ACC112 (cell line): Measurements from ENCODE around the gene FNBP1L.

ENCODE experiments used
- H2AFZ ChIP-seq: fragments of 200-600 bp; sonication (generic); one replicate; pipeline ENCODE4 v1.6.0; 2017; ENCODE audit warnings: antibody characterized with exemption, low read length; ENCODE audit not compliant: unreplicated experiment
- H3K27ac ChIP-seq: fragments of 200-600 bp; sonication (generic); 2 replicates; pipeline ENCODE4 v1.5.1; 2014; ENCODE audit warnings: low read depth, mild to moderate bottlenecking, antibody characterized with exemption, low read length, moderate library complexity
- H3K27me3 ChIP-seq: fragments of 200-600 bp; sonication (generic); 2 replicates; pipeline ENCODE4 v1.6.1; 2014; ENCODE audit warnings: mild to moderate bottlenecking, antibody characterized with exemption, low read length, moderate library complexity, mixed read lengths; ENCODE audit not compliant: insufficient read depth
- H3K36me3 ChIP-seq: fragments of 200-600 bp; sonication (generic); 2 replicates; pipeline ENCODE4 v1.6.1; 2016; ENCODE audit warnings: mild to moderate bottlenecking, antibody characterized with exemption, low read length, moderate library complexity, mixed read lengths; ENCODE audit not compliant: insufficient read depth
- H3K4me1 ChIP-seq: fragments of 200-600 bp; sonication (generic); one replicate; pipeline ENCODE4 v1.6.1; 2016; ENCODE audit warnings: low read length, mixed read lengths; ENCODE audit not compliant: insufficient read depth, unreplicated experiment, control insufficient read depth
- H3K4me3 ChIP-seq: fragments of 200-600 bp; sonication (generic); 2 replicates; pipeline ENCODE4 v1.5.1; 2014; ENCODE audit warnings: mild to moderate bottlenecking, low read depth, low read length
- H3K79me2 ChIP-seq: fragments of 200-600 bp; sonication (generic); one replicate; pipeline ENCODE4 v1.6.0; 2016; ENCODE audit warnings: low read length; ENCODE audit not compliant: control insufficient read depth, unreplicated experiment, insufficient read depth

The FNBP1L gene

DNA sequence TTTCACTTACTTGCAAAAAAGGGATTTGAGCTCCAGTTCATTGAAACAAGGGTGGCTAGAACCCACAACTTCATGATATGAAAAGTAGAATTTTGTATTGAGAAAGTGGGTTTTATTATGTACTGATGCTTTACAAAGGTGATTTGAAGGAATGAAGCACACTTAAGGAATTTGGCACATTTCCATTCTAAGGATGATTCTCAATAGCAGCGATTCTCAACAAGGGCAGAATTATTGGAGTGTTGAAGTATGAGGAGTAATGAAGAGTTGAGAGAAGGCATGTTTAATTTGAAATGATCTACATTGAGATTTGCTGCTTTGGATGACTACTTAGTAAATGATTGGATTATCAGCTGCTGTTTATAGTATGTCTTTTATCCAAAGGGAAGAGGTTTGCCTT lies 54.7 kb downstream of the FNBP1L start:
- Histone ChIP-seq H3K27ac (no peak overlapping the region), H3K4me3 (no peak overlapping the region), H3K27me3 (no peaks in the 10 kb centered on the region), H3K4me1 (no peaks in the 10 kb centered on the region), H3K79me2 (peaks cover 6% of the 10 kb centered on the region), H2AFZ (no peak overlapping the region), H3K36me3 (no peaks in the 10 kb centered on the region)

DNA sequence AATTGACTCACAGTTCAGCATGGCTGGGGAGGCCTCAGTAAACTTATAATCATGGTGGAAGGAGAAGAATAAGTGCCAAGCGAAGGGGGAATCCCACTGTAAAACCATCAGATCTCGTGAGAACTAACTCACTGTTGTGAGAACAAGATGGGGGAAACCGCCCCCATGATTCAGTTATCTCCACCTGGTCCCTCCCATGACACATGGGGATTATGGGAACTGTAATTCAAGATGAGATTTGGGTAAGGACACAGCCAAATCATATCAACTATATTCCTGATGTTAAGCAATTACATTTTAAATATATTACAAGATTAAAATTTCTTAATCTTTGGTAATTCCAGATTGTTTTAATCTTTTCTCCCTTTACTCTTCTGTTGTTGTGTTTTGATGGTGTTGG lies 55.2 kb downstream of the FNBP1L start:
- H3K36me3 ChIP-seq: no peaks in the 10 kb centered on the region
- no peak overlapping the region for H3K4me3 ChIP-seq
- H2AFZ ChIP-seq: no peak overlapping the region
- H3K4me1 ChIP-seq: no peaks in the 10 kb centered on the region
- peaks cover 6% of the 10 kb centered on the region for H3K79me2 ChIP-seq
- H3K27me3 ChIP-seq: no peaks in the 10 kb centered on the region
- no peak overlapping the region for H3K27ac ChIP-seq

DNA sequence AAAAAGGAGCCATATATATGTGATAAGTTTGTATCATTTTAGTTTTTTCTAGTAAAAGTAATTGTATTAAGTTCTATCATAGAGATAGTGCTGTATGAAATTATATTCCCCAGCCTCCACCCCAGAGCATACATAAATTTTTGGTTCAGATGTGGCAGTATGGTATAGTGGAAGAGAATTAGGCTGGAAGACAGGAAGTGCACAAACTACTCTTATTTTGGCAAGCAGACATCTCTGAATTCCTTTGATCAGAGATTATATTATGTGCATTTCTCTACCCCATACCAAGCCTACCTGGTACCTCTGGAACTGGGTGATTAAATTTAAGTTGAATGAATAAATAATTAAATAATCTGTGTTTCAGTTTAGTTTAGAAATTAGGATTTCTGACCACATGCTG lies 55.9 kb downstream of the FNBP1L start:
- no peaks in the 10 kb centered on the region for H3K4me1 ChIP-seq
- no peak overlapping the region for H3K4me3 ChIP-seq
- no peak overlapping the region for H3K27ac ChIP-seq
- no peak overlapping the region for H2AFZ ChIP-seq
- no peaks in the 10 kb centered on the region for H3K27me3 ChIP-seq
- H3K36me3 ChIP-seq: no peaks in the 10 kb centered on the region; the same call in 1 of the 2 replicates
- no peaks in the 10 kb centered on the region for H3K79me2 ChIP-seq

- Histone ChIP-seq H3K4me1 (no peaks in the 10 kb centered on the region), H3K27me3 (no peaks in the 10 kb centered on the region), H3K79me2 (no peaks in the 10 kb centered on the region), H2AFZ (no peak overlapping the region), H3K4me3 (no peak overlapping the region), H3K36me3 (peaks cover 4% of the 10 kb centered on the region), H3K27ac (no peak overlapping the region)
Observed at GRCh38 chr1:93504247-93505033, 56.5 kb downstream of the FNBP1L start.

- Histone ChIP-seq H3K27me3 (no peaks in the 10 kb centered on the region), H2AFZ (no peak overlapping the region), H3K4me1 (no peaks in the 10 kb centered on the region), H3K79me2 (no peaks in the 10 kb centered on the region), H3K36me3 (peaks cover 4% of the 10 kb centered on the region), H3K27ac (no peak overlapping the region), H3K4me3 (no peak overlapping the region)
Observed at GRCh38 chr1:93506126-93506525, 58.2 kb downstream of the FNBP1L start.

DNA sequence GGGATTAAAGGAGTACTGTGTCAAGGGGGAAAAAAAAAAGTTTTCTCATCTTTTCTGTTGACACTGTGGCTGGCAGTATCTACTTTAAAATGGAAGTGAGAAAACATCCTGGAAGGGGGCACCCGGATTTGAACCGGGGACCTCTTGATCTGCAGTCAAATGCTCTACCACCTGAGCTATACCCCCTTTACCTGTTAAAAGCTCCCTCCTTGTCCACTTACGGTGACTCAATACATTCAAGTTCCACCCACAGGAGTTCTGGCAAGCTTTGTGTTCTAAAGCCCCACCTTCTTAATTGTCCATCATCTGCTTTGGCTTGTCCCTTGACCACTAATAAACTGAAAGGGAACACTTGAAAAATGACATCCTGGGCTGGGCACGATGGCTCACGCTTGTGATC lies 68.2 kb downstream of the FNBP1L start:
- peaks cover 2% of the 10 kb centered on the region; the same call in 1 of the 2 replicates for H3K36me3 ChIP-seq
- H3K27me3 ChIP-seq: no peaks in the 10 kb centered on the region
- H3K79me2 ChIP-seq: peaks cover 3% of the 10 kb centered on the region
- H2AFZ ChIP-seq: no peak overlapping the region
- no peak overlapping the region for H3K4me3 ChIP-seq
- peaks cover 28% of the 10 kb centered on the region for H3K4me1 ChIP-seq
- no peak overlapping the region for H3K27ac ChIP-seq

GRCh38 chr1:93518516-93518915 lies 70.6 kb downstream of the FNBP1L start:
- Histone ChIP-seq H3K79me2 (peaks cover 6% of the 10 kb centered on the region), H2AFZ (no peak overlapping the region), H3K27me3 (no peaks in the 10 kb centered on the region), H3K4me3 (no peak overlapping the region), H3K4me1 (peaks cover 28% of the 10 kb centered on the region), H3K27ac (peak overlapping the region; percentile 51), H3K36me3 (peaks cover 6% of the 10 kb centered on the region)

DNA sequence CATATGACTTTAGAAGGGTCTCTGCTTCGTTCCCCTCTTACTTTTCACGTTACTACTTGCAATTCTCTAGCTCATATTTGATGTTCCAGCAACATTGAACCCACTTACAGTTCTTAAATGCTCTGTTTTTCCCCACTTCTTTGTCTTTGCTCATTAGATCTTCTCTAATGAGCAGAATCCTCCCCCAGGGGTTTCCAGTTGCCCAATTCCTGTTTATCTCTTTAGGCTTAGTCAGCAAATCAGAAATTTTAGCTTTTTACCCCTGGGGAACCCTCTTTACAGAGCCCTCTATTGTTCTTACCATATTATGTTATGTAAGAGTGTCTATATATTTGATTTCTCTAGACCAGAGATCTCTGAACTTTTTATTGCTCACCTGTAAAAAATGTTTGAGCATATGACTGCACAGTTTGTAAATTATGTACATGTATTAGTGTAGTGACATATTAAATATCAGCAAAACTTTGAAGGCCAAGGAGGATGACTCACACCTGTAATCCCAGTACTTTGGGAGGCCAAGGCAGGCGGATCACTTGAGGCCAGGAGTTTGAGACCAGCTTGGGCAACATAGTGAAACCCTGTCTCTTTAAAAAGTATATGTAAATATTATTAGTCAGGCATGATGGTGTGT lies 71.4 kb downstream of the FNBP1L start:
- Histone ChIP-seq H3K27me3 (no peaks in the 10 kb centered on the region), H2AFZ (no peak overlapping the region), H3K4me1 (peaks cover 28% of the 10 kb centered on the region), H3K79me2 (peaks cover 6% of the 10 kb centered on the region), H3K4me3 (no peak overlapping the region), H3K36me3 (peaks cover 6% of the 10 kb centered on the region), H3K27ac (peak overlapping the region; percentile 51)

DNA sequence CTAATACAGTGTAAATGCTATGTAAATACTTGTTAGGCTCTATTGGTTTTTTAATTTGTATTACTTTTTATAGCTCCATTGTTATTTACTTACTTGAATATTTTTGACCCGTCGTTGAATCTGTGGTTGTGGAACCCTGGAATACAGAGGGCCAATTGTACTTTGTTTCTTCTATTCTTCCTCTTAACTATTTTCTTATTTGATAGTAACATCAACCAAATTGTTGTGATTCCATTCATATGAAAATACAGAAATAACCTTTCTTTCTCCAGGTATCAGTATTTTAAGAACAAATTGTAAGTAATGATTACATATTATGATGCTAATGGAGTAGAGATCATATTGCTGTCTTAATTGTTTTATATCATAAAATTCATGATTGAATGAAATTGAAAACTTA lies 73.7 kb downstream of the FNBP1L start:
- no peak overlapping the region for H2AFZ ChIP-seq
- peaks cover 6% of the 10 kb centered on the region for H3K79me2 ChIP-seq
- H3K27me3 ChIP-seq: no peaks in the 10 kb centered on the region
- H3K36me3 ChIP-seq: peaks cover 6% of the 10 kb centered on the region
- no peak overlapping the region for H3K4me3 ChIP-seq
- peaks cover 28% of the 10 kb centered on the region for H3K4me1 ChIP-seq
- no peak overlapping the region for H3K27ac ChIP-seq

DNA sequence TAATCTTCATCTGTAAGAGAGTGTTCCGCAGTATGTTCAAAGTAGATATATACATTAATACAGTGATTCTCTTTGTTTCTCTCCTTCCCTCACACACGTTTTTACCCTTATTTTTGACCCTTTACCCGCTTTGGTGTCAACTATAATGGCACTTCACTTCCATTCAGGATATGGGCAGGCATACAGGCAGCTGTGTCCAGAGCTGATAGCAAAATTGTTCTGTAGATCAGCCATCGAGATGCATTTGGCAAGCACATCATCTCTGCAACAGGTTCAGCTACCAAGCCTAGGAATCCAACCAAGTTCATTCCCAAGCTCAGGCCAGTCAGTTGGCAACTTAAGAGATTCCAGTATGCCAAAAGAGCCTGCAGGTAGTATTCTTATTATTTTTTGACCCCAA lies 74.8 kb downstream of the FNBP1L start:
- Histone ChIP-seq H3K79me2 (peaks cover 6% of the 10 kb centered on the region), H2AFZ (no peak overlapping the region), H3K27me3 (no peaks in the 10 kb centered on the region), H3K4me1 (peaks cover 28% of the 10 kb centered on the region), H3K27ac (no peak overlapping the region), H3K4me3 (no peak overlapping the region), H3K36me3 (peaks cover 6% of the 10 kb centered on the region)

- H2AFZ ChIP-seq: no peak overlapping the region
- peaks cover 6% of the 10 kb centered on the region for H3K79me2 ChIP-seq
- peaks cover 6% of the 10 kb centered on the region for H3K36me3 ChIP-seq
- H3K27ac ChIP-seq: no peak overlapping the region
- peaks cover 1% of the 10 kb centered on the region for H3K4me1 ChIP-seq
- H3K27me3 ChIP-seq: no peaks in the 10 kb centered on the region
- H3K4me3 ChIP-seq: no peak overlapping the region
Observed at GRCh38 chr1:93525431-93525830, 77.5 kb downstream of the FNBP1L start.
